GM18505 (cell line): Measurements from ENCODE around the gene BARX2.

Experiments
- ATAC-seq: cut with Tn5 transposase; IDR thresholded peaks from one replicate; pipeline ENCODE4 v1.9.1; 2021; ENCODE audit not compliant: unreplicated experiment
- POLR2A ChIP-seq: IDR thresholded peaks from 4 replicates; pipeline ENCODE4 v1.6.1; 2011; ENCODE audit warnings: borderline replicate concordance; ENCODE audit not compliant: insufficient read depth, insufficient read length; ENCODE audit errors: extremely low read depth

Gene BARX2

DNA sequence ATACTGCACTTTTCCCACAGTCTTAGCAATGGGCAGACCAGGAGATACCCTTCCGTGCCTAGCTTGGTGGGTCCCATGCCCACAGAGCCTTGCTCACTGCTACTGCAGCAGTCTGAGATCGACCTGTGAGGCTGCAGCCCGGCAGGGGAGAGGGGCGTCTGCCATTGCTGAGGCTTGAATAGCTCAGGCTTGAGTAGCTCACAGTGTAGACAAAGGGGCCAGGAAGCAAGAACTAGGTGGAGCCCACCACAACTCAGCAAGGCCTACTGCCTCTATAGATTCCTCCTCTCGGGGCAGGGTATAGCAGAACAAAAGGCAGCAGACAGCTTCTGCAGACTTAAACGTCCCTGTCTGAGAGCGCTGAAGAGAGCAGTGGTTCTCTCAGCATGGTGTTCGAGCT lies 118.1 kb downstream of the BARX2 start:
- no peak for ATAC-seq
- TF ChIP-seq POLR2A: no peak
